B cell (primary cell): ENCODE results near the gene ZNF326.

Source experiments
- CTCF ChIP-seq: fragments of 200-600 bp; IDR thresholded peaks from one replicate; pipeline ENCODE4 v1.8.0; 2022; ENCODE audit warnings: antibody characterized with exemption, mild to moderate bottlenecking
- EZH2 ChIP-seq: IDR thresholded peaks from 2 replicates; pipeline ENCODE4 v1.6.1; 2012; ENCODE audit warnings: borderline replicate concordance, low read depth, mild to moderate bottlenecking, moderate library complexity, low read length; ENCODE audit not compliant: insufficient read depth, poor library complexity, severe bottlenecking

GRCh38 chr1:90046635-90047034, 51.7 kb downstream of the ZNF326 start:
- TF ChIP-seq CTCF, result no peak
- no peak for TF ChIP-seq EZH2
